HG03354 (cell line): ENCODE results near the gene DCLRE1C.
"Not testable (repeated sequence)": the region's sequence is repeated elsewhere in the genome, so short reads cannot be mapped to it uniquely, and the experiment has no call there.

Experiments used
- ATAC-seq: cut with Tn5 transposase; IDR thresholded peaks from one replicate; pipeline ENCODE4 v1.9.1; 2021; ENCODE audit warnings: mild to moderate bottlenecking; ENCODE audit not compliant: unreplicated experiment, poor library complexity, severe bottlenecking

Gene DCLRE1C

GRCh38 chr10:14954001-14954770 is at the start of gene DCLRE1C:
TSS of gene DCLRE1C (minus strand) at chr10:14954096. CDS start at chr10:14954010, 86 bp downstream.
- peak; percentile 83 for ATAC-seq

- no peak for ATAC-seq
These were observed 42.2 kb upstream of the DCLRE1C start for GRCh38 chr10:14995964-14996565.

- ATAC-seq, result not testable (repeated sequence)
These were observed 39.9 kb upstream of the DCLRE1C start for GRCh38 chr10:14993500-14994455.

GRCh38 chr10:14992336-14992735 is 38.4 kb upstream of the DCLRE1C start:
- ATAC-seq, result not testable (repeated sequence)

GRCh38 chr10:14991035-14991749 is 37.3 kb upstream of the DCLRE1C start:
- not testable (repeated sequence) for ATAC-seq

GRCh38 chr10:14989552-14989951 is 35.7 kb upstream of the DCLRE1C start:
- not testable (repeated sequence) for ATAC-seq

- ATAC-seq, result no peak
These were observed 28.8 kb upstream of the DCLRE1C start for GRCh38 chr10:14982744-14983143.

- ATAC-seq, result no peak
These were observed 21.9 kb upstream of the DCLRE1C start for GRCh38 chr10:14975672-14976273.

GRCh38 chr10:14974153-14974998 is 20.5 kb upstream of the DCLRE1C start:
- ATAC-seq, result not testable (repeated sequence)

GRCh38 chr10:14971867-14972448 is 18.1 kb upstream of the DCLRE1C start:
- ATAC-seq, result no peak

GRCh38 chr10:14967897-14968296 is 14.0 kb upstream of the DCLRE1C start:
- ATAC-seq, result no peak

- ATAC-seq, result peak; percentile 85
These were observed 5.5 kb upstream of the DCLRE1C start, which contains the start of gene MEIG1 for GRCh38 chr10:14959221-14960057. TSS of gene MEIG1 (plus strand) at chr10:14959388. CDS start at chr10:14966469, 7,081 bp downstream.

- ATAC-seq, result no peak
These were observed 5.0 kb upstream of the DCLRE1C start for GRCh38 chr10:14958872-14959220.

GRCh38 chr10:14954934-14955333 is 1.0 kb upstream of the DCLRE1C start:
- no peak for ATAC-seq

GRCh38 chr10:14953424-14954000 is 384 bp downstream of the DCLRE1C start:
- ATAC-seq, result peak; percentile 42

- ATAC-seq, result no peak
These were observed 959 bp downstream of the DCLRE1C start for GRCh38 chr10:14952851-14953423.
